HEK293 (cell line): ENCODE measurements around the gene HGS.
A peak's percentile ranks its signal among the peaks of the same experiment; 100 is the strongest.

Experiments
- BCL11B ChIP-seq: fragments of 450-650 bp; formaldehyde crosslinking; IDR thresholded peaks from 2 replicates; pipeline ENCODE4 v1.5.1; 2016; ENCODE audit warnings: low read depth, missing biosample characterization, missing genetic modification characterization
- IKZF3 ChIP-seq: fragments of 450-650 bp; IDR thresholded peaks from 2 replicates; pipeline ENCODE4 v1.5.0; 2018; ENCODE audit warnings: missing biosample characterization, mild to moderate bottlenecking, missing genetic modification characterization, moderate library complexity
- KLF1 ChIP-seq: fragments of 450-650 bp; formaldehyde crosslinking; IDR thresholded peaks from 2 replicates; pipeline ENCODE4 v1.5.1; 2016; ENCODE audit warnings: missing biosample characterization, missing genetic modification characterization
- KLF8 ChIP-seq: fragments of 450-650 bp; formaldehyde crosslinking; IDR thresholded peaks from 2 replicates; pipeline ENCODE4 v1.5.1; 2016; ENCODE audit warnings: missing biosample characterization, missing genetic modification characterization
- MYNN ChIP-seq: fragments of 450-650 bp; formaldehyde crosslinking; IDR thresholded peaks from 2 replicates; pipeline ENCODE4 v1.5.1; 2016; ENCODE audit warnings: missing biosample characterization, missing genetic modification characterization, borderline replicate concordance
- OSR2 ChIP-seq: fragments of 450-650 bp; formaldehyde crosslinking; IDR thresholded peaks from 2 replicates; pipeline ENCODE4 v1.5.1; 2016; ENCODE audit warnings: missing biosample characterization, missing genetic modification characterization
- SCRT1 ChIP-seq: fragments of 450-650 bp; formaldehyde crosslinking; IDR thresholded peaks from 2 replicates; pipeline ENCODE4 v1.5.1; 2016; ENCODE audit warnings: missing biosample characterization, missing genetic modification characterization, borderline replicate concordance
- TRIM28 ChIP-seq: IDR thresholded peaks from 2 replicates; pipeline ENCODE4 v1.6.1; 2011; ENCODE audit warnings: low read length, control low read depth, borderline replicate concordance
- YY1 ChIP-seq: fragments of 450-650 bp; formaldehyde crosslinking; IDR thresholded peaks from 2 replicates; pipeline ENCODE4 v1.5.1; 2018; ENCODE audit warnings: missing biosample characterization, missing genetic modification characterization
- ZBTB17 ChIP-seq: fragments of 450-650 bp; formaldehyde crosslinking; IDR thresholded peaks from 2 replicates; pipeline ENCODE4 v1.5.1; 2016; ENCODE audit warnings: missing biosample characterization, missing genetic modification characterization
- ZBTB21 ChIP-seq: fragments of 450-650 bp; formaldehyde crosslinking; IDR thresholded peaks from 2 replicates; pipeline ENCODE4 v1.5.1; 2017; ENCODE audit warnings: missing biosample characterization, missing genetic modification characterization
- ZNF133 ChIP-seq: fragments of 450-650 bp; formaldehyde crosslinking; IDR thresholded peaks from 2 replicates; pipeline ENCODE4 v1.5.1; 2016; ENCODE audit warnings: missing biosample characterization, missing genetic modification characterization
- ZNF214 ChIP-seq: fragments of 450-650 bp; formaldehyde crosslinking; IDR thresholded peaks from 2 replicates; pipeline ENCODE4 v1.5.1; 2017; ENCODE audit warnings: missing biosample characterization, mild to moderate bottlenecking, missing genetic modification characterization, borderline replicate concordance
- ZNF266 ChIP-seq: fragments of 450-650 bp; formaldehyde crosslinking; IDR thresholded peaks from 2 replicates; pipeline ENCODE4 v1.5.1; 2016; ENCODE audit warnings: missing biosample characterization, missing genetic modification characterization, low read depth
- ZNF292 ChIP-seq: fragments of 450-650 bp; formaldehyde crosslinking; IDR thresholded peaks from 2 replicates; pipeline ENCODE4 v1.5.1; 2016; ENCODE audit warnings: low read depth, missing biosample characterization, missing genetic modification characterization, borderline replicate concordance
- ZNF473 ChIP-seq: fragments of 450-650 bp; formaldehyde crosslinking; IDR thresholded peaks from 2 replicates; pipeline ENCODE4 v1.5.1; 2017; ENCODE audit warnings: missing biosample characterization, missing genetic modification characterization
- ZNF529 ChIP-seq: fragments of 450-650 bp; formaldehyde crosslinking; IDR thresholded peaks from 2 replicates; pipeline ENCODE4 v1.5.1; 2017; ENCODE audit warnings: missing genetic modification characterization, missing biosample characterization; ENCODE audit not compliant: insufficient replicate concordance
- ZNF530 ChIP-seq: fragments of 450-650 bp; formaldehyde crosslinking; IDR thresholded peaks from 2 replicates; pipeline ENCODE4 v1.5.1; 2016; ENCODE audit warnings: low read depth, missing biosample characterization, missing genetic modification characterization
- ZNF629 ChIP-seq: fragments of 450-650 bp; formaldehyde crosslinking; IDR thresholded peaks from 2 replicates; pipeline ENCODE4 v1.5.1; 2017; ENCODE audit warnings: missing biosample characterization, missing genetic modification characterization
- ZNF654 ChIP-seq: fragments of 450-650 bp; formaldehyde crosslinking; IDR thresholded peaks from 2 replicates; pipeline ENCODE4 v1.5.1; 2016; ENCODE audit warnings: low read depth, missing biosample characterization, missing genetic modification characterization
- ZSCAN23 ChIP-seq: fragments of 450-650 bp; formaldehyde crosslinking; IDR thresholded peaks from 2 replicates; pipeline ENCODE4 v1.5.1; 2016; ENCODE audit warnings: missing biosample characterization, missing genetic modification characterization
- TF ChIP-seq, protein P1 (sequence below): fragments of 450-650 bp; formaldehyde crosslinking; IDR thresholded peaks from 2 replicates; pipeline ENCODE4 v1.5.1; 2016; ENCODE audit warnings: missing biosample characterization, missing genetic modification characterization
- TF ChIP-seq, protein P2 (sequence below): fragments of 450-650 bp; formaldehyde crosslinking; IDR thresholded peaks from 2 replicates; pipeline ENCODE4 v1.5.1; 2016; ENCODE audit warnings: missing biosample characterization, missing genetic modification characterization
- TF ChIP-seq, protein P3 (sequence below): fragments of 450-650 bp; formaldehyde crosslinking; IDR thresholded peaks from 2 replicates; pipeline ENCODE4 v1.5.1; 2016; ENCODE audit warnings: missing biosample characterization, missing genetic modification characterization
- TF ChIP-seq, protein P4 (sequence below): fragments of 450-650 bp; IDR thresholded peaks from 2 replicates; pipeline ENCODE4 v1.5.1; 2018; ENCODE audit warnings: missing biosample characterization, missing genetic modification characterization
- TF ChIP-seq, protein P5 (sequence below): fragments of 450-650 bp; formaldehyde crosslinking; conservative IDR thresholded peaks from 2 replicates; pipeline ENCODE4 v1.5.1; 2016; ENCODE audit warnings: low read depth, missing biosample characterization, missing genetic modification characterization
- TF ChIP-seq, protein P6 (sequence below): fragments of 450-650 bp; formaldehyde crosslinking; IDR thresholded peaks from 2 replicates; pipeline ENCODE4 v1.5.1; 2017; ENCODE audit warnings: missing biosample characterization, missing genetic modification characterization

Gene HGS

DNA sequence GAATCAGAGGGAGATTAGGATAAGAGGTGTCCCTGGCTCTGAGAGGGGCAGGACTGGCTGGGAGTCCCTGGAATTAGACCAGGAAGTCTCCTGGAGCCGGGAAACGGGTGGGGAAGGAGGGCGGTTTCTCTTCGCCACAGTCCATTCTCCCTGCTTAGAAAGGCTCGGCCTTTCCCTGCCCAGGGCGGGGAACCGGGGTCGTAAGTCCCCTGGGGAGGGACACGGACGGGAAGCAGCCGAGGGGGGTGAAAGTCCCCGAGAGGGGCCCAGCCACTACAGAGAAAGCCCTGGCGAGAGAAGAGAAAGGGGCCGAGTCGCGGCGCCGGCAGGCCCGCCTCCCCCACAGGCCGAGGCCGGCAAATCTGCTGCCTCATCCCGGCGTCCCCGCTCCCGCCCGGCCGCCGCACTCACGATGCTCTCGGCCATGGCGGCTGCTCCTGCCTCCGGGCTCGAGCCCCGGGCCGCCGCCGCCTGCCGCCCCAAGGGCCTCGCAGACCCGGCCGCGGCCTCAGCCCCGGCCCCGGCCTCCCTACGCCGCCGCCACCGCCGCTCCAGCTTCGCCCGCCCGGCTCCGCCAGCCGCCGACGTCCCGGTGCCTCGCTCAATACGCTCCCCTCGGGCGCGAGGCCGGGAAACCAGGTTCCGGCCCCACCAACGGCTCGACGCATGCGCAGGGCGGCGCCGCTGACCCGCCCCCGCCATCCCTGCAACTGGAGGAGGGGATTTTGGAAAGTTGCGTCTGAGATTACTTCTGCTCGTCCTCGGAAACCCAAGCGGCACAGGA lies 47.1 kb upstream of the HGS start, which contains the start of the genes NPLOC4 and TSPAN10 (continued):
- TF ChIP-seq MYNN (no peak), ZNF629 (tag by site-specific recombination) (peak; percentile 69), ZNF654 (no peak), ZNF530 (no peak), YY1 (tag by site-specific recombination) (peak; percentile 66), OSR2 (tag by site-specific recombination) (no peak), ZNF529 (tag by site-specific recombination) (no peak), ZNF266 (tag by site-specific recombination) (no peak), KLF1 (tag by site-specific recombination) (no peak; the same call in 1 of the 2 replicates), ZNF214 (no peak), ZBTB21 (tag by site-specific recombination) (no peak), ZNF292 (tag by site-specific recombination) (no peak), ZBTB17 (tag by site-specific recombination) (peak; percentile 59; the same call in 1 of the 2 replicates), ZSCAN23 (tag by site-specific recombination) (no peak), KLF8 (tag by site-specific recombination) (peak; percentile 77), SCRT1 (tag by site-specific recombination) (no peak), TRIM28 (no peak), ZNF473 (tag by site-specific recombination) (no peak), BCL11B (tag by site-specific recombination) (no peak), IKZF3 (peak; percentile 80), ZNF133 (tag by site-specific recombination) (no peak)
- TF ChIP-seq, protein P1, sequence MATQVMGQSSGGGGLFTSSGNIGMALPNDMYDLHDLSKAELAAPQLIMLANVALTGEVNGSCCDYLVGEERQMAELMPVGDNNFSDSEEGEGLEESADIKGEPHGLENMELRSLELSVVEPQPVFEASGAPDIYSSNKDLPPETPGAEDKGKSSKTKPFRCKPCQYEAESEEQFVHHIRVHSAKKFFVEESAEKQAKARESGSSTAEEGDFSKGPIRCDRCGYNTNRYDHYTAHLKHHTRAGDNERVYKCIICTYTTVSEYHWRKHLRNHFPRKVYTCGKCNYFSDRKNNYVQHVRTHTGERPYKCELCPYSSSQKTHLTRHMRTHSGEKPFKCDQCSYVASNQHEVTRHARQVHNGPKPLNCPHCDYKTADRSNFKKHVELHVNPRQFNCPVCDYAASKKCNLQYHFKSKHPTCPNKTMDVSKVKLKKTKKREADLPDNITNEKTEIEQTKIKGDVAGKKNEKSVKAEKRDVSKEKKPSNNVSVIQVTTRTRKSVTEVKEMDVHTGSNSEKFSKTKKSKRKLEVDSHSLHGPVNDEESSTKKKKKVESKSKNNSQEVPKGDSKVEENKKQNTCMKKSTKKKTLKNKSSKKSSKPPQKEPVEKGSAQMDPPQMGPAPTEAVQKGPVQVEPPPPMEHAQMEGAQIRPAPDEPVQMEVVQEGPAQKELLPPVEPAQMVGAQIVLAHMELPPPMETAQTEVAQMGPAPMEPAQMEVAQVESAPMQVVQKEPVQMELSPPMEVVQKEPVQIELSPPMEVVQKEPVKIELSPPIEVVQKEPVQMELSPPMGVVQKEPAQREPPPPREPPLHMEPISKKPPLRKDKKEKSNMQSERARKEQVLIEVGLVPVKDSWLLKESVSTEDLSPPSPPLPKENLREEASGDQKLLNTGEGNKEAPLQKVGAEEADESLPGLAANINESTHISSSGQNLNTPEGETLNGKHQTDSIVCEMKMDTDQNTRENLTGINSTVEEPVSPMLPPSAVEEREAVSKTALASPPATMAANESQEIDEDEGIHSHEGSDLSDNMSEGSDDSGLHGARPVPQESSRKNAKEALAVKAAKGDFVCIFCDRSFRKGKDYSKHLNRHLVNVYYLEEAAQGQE (tag by site-specific recombination), result no peak
- TF ChIP-seq, protein P2, sequence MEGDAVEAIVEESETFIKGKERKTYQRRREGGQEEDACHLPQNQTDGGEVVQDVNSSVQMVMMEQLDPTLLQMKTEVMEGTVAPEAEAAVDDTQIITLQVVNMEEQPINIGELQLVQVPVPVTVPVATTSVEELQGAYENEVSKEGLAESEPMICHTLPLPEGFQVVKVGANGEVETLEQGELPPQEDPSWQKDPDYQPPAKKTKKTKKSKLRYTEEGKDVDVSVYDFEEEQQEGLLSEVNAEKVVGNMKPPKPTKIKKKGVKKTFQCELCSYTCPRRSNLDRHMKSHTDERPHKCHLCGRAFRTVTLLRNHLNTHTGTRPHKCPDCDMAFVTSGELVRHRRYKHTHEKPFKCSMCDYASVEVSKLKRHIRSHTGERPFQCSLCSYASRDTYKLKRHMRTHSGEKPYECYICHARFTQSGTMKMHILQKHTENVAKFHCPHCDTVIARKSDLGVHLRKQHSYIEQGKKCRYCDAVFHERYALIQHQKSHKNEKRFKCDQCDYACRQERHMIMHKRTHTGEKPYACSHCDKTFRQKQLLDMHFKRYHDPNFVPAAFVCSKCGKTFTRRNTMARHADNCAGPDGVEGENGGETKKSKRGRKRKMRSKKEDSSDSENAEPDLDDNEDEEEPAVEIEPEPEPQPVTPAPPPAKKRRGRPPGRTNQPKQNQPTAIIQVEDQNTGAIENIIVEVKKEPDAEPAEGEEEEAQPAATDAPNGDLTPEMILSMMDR (tag by site-specific recombination), result no peak
- TF ChIP-seq, protein P3, sequence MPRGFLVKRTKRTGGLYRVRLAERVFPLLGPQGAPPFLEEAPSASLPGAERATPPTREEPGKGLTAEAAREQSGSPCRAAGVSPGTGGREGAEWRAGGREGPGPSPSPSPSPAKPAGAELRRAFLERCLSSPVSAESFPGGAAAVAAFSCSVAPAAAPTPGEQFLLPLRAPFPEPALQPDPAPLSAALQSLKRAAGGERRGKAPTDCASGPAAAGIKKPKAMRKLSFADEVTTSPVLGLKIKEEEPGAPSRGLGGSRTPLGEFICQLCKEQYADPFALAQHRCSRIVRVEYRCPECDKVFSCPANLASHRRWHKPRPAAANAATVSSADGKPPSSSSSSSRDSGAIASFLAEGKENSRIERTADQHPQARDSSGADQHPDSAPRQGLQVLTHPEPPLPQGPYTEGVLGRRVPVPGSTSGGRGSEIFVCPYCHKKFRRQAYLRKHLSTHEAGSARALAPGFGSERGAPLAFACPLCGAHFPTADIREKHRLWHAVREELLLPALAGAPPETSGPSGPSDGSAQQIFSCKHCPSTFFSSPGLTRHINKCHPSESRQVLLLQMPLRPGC (tag by site-specific recombination), result no peak
- TF ChIP-seq, protein P4, sequence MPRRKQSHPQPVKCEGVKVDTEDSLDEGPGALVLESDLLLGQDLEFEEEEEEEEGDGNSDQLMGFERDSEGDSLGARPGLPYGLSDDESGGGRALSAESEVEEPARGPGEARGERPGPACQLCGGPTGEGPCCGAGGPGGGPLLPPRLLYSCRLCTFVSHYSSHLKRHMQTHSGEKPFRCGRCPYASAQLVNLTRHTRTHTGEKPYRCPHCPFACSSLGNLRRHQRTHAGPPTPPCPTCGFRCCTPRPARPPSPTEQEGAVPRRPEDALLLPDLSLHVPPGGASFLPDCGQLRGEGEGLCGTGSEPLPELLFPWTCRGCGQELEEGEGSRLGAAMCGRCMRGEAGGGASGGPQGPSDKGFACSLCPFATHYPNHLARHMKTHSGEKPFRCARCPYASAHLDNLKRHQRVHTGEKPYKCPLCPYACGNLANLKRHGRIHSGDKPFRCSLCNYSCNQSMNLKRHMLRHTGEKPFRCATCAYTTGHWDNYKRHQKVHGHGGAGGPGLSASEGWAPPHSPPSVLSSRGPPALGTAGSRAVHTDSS, result peak; percentile 26; the same call in 1 of the 2 replicates
- TF ChIP-seq, protein P5, sequence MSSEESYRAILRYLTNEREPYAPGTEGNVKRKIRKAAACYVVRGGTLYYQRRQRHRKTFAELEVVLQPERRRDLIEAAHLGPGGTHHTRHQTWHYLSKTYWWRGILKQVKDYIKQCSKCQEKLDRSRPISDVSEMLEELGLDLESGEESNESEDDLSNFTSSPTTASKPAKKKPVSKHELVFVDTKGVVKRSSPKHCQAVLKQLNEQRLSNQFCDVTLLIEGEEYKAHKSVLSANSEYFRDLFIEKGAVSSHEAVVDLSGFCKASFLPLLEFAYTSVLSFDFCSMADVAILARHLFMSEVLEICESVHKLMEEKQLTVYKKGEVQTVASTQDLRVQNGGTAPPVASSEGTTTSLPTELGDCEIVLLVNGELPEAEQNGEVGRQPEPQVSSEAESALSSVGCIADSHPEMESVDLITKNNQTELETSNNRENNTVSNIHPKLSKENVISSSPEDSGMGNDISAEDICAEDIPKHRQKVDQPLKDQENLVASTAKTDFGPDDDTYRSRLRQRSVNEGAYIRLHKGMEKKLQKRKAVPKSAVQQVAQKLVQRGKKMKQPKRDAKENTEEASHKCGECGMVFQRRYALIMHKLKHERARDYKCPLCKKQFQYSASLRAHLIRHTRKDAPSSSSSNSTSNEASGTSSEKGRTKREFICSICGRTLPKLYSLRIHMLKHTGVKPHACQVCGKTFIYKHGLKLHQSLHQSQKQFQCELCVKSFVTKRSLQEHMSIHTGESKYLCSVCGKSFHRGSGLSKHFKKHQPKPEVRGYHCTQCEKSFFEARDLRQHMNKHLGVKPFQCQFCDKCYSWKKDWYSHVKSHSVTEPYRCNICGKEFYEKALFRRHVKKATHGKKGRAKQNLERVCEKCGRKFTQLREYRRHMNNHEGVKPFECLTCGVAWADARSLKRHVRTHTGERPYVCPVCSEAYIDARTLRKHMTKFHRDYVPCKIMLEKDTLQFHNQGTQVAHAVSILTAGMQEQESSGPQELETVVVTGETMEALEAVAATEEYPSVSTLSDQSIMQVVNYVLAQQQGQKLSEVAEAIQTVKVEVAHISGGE (tag by site-specific recombination), result peak; percentile 99
- TF ChIP-seq, protein P6, sequence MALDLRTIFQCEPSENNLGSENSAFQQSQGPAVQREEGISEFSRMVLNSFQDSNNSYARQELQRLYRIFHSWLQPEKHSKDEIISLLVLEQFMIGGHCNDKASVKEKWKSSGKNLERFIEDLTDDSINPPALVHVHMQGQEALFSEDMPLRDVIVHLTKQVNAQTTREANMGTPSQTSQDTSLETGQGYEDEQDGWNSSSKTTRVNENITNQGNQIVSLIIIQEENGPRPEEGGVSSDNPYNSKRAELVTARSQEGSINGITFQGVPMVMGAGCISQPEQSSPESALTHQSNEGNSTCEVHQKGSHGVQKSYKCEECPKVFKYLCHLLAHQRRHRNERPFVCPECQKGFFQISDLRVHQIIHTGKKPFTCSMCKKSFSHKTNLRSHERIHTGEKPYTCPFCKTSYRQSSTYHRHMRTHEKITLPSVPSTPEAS, result no peak
